C4-2B (cell line): ENCODE data around the gene AHNAK.

Source experiments
- CTCF ChIP-seq: fragments of 450-650 bp; conservative IDR thresholded peaks from 2 replicates; pipeline ENCODE4 v1.5.1; 2017; ENCODE audit warnings: mild to moderate bottlenecking
- ZFX ChIP-seq: fragments of 450-650 bp; IDR thresholded peaks from 2 replicates; pipeline ENCODE4 v1.6.1; 2017

GRCh38 chr11:62543680-62544444 is 2.7 kb downstream of the AHNAK start:
- no peak for TF ChIP-seq CTCF
- TF ChIP-seq ZFX, result no peak
